Adipocyte (in vitro differentiated cells): ENCODE data around the gene CISTR.

Experiments used
- DNase-seq: peaks from one replicate; pipeline ENCODE4 v3.0.0-alpha.2; 2015; ENCODE audit warnings: low read depth
- H3K27me3 ChIP-seq: replicated peaks from 2 replicates; pipeline ENCODE4 v1.7.0; 2013; ENCODE audit warnings: mild to moderate bottlenecking, low read length, moderate library complexity; ENCODE audit not compliant: control insufficient read depth, insufficient read depth
- H3K36me3 ChIP-seq: 2 replicates; pipeline ENCODE4 v1.7.0; 2013; ENCODE audit warnings: low read length, mild to moderate bottlenecking, moderate library complexity; ENCODE audit not compliant: control insufficient read depth, insufficient read depth, severe bottlenecking
- H3K4me1 ChIP-seq: 2 replicates; pipeline ENCODE4 v1.7.0; 2013; ENCODE audit warnings: mild to moderate bottlenecking, low read length, moderate library complexity; ENCODE audit not compliant: control insufficient read depth, insufficient read depth
- H3K4me3 ChIP-seq: 2 replicates; pipeline ENCODE4 v1.7.0; 2013; ENCODE audit warnings: mild to moderate bottlenecking, low read length, moderate library complexity
- H3K9ac ChIP-seq: 2 replicates; pipeline ENCODE4 v1.7.0; 2013; ENCODE audit warnings: mild to moderate bottlenecking, low read length, moderate library complexity
- H3K9me3 ChIP-seq: 2 replicates; pipeline ENCODE4 v1.7.0; 2013; ENCODE audit warnings: mild to moderate bottlenecking, low read length, moderate library complexity; ENCODE audit not compliant: control insufficient read depth

CISTR gene

DNA sequence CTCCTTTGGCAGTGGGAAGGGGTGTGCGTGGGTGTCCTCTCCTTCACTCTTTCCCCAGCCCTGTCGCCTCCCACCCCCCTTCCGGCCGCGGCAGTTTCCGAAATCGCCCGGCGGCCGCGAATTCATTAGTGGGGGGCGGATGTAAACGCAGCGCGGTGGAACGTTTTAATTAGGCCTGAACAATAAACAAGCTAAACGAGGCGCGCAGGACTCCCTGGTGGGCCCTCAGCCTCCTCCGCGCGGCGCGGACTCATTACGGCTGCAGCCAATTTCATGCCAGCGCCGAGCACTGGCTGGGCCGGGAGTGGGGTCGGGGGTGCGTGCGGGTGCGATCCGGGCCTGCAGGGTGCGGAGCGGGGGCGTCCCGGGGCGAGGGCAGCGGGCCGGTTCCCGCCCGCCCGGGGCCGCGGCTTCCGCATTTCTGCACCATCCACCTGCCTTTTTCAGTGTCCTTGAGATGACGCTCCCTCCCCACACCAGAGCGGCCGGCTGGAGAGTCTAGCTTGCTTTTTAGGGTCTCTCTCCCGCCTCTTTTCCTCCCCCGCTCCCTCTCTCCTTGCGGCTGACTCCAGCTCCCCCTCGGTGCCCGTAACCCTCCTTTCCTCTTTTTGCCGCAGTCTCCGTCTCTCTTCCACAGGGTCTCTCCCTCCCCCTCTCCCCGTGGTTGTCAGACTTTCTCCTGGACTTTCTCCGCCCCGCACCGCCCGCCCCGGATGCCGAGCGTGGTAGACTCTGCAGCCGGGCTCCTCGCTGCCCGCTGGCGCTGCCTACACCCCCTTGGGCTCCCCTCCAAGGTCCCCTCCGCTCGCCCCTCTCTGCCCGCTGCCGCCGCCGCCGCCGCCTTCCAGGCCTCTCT lies at the start of gene CISTR:
Gene CISTR, minus strand, starts transcription at position 644 of the 856 bp plus-strand sequence.
- Histone ChIP-seq H3K4me1 (peaks cover 21% of the 10 kb centered on the region), H3K9me3 (no peaks in the 10 kb centered on the region), H3K9ac (no peak within 1 kb of the TSS), H3K27me3 (peaks cover 66% of the 10 kb centered on the region), H3K4me3 (peak within 1 kb of the TSS; percentile 67), H3K36me3 (no peaks in the 10 kb centered on the region)
- peak; percentile 49 for DNase-seq

- peak; percentile 2 for DNase-seq
- H3K4me1 ChIP-seq: no peaks in the 10 kb centered on the region
- H3K36me3 ChIP-seq: no peaks in the 10 kb centered on the region
- H3K27me3 ChIP-seq: peaks cover 84% of the 10 kb centered on the region
- no peak overlapping the region for H3K4me3 ChIP-seq
- H3K9ac ChIP-seq: no peak overlapping the region
- H3K9me3 ChIP-seq: peaks cover 4% of the 10 kb centered on the region
Measured at GRCh38 chr12:53798575-53798974, 46.8 kb upstream of the CISTR start.

GRCh38 chr12:53795927-53796326 lies 44.1 kb upstream of the CISTR start:
- DNase-seq: no peak
- no peak overlapping the region for H3K4me3 ChIP-seq
- H3K9ac ChIP-seq: no peak overlapping the region
- H3K4me1 ChIP-seq: no peaks in the 10 kb centered on the region
- H3K27me3 ChIP-seq: peaks cover 80% of the 10 kb centered on the region
- H3K36me3 ChIP-seq: no peaks in the 10 kb centered on the region
- peaks cover 4% of the 10 kb centered on the region for H3K9me3 ChIP-seq

DNA sequence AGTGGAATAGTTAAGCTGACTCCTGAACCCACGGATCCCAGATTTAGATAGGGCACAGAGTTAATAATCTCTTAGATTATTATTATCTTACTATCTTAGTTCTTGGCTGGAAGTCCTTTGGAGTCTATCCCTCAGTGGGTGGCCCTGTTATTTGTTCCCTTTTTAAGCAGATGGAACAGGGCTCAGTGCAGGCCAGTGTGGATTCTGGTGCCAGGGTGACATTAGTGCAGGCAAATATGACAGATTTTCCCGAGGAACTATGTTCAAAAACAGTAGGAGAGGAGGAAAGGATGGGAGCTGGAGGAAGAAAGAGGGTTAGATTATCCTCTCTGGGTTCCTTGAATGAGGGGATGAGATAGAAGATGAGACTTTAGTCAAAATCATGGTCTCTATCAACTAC lies 41.4 kb upstream of the CISTR start:
- peaks cover 4% of the 10 kb centered on the region for H3K9me3 ChIP-seq
- peaks cover 63% of the 10 kb centered on the region for H3K27me3 ChIP-seq
- H3K36me3 ChIP-seq: no peaks in the 10 kb centered on the region
- H3K9ac ChIP-seq: no peak overlapping the region
- H3K4me3 ChIP-seq: no peak overlapping the region
- H3K4me1 ChIP-seq: no peaks in the 10 kb centered on the region
- no peak for DNase-seq

DNA sequence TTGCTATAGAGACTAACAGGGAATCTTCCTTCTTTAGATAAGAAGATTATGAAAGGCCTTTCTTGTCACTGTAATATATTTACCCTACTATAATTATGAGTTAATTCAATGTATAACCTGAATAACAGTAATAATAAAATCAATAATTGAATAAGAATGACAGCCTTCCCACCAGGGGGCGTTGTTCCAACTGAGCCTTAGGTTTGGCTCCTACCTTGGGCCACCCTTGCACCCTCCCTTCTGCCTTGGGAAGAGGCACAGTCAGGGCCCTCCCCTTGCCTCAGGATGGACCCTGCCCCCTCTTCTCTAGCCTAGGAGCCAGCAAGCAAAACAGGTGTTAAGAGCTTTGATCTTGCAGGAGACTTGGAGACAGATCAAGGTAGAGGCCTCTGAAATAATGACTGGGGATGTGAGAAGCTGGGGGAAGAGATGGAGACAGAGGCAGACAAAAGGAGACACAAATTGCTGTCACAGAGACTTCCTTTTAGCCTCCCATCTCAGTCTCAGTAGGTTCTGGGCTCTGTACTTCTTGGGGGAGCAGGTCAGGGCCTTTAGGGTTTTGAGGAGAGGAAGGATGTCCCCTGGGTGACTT lies 40.1 kb upstream of the CISTR start:
- no peak overlapping the region for H3K9ac ChIP-seq
- peaks cover 4% of the 10 kb centered on the region for H3K9me3 ChIP-seq
- H3K27me3 ChIP-seq: peaks cover 60% of the 10 kb centered on the region
- peak; percentile 16 for DNase-seq
- no peaks in the 10 kb centered on the region for H3K4me1 ChIP-seq
- no peak overlapping the region for H3K4me3 ChIP-seq
- no peaks in the 10 kb centered on the region for H3K36me3 ChIP-seq

- Histone ChIP-seq H3K9ac (no peak overlapping the region), H3K27me3 (peaks cover 38% of the 10 kb centered on the region)
Measured at GRCh38 chr12:53789570-53789969, 37.8 kb upstream of the CISTR start.

GRCh38 chr12:53788892-53789291 lies 37.1 kb upstream of the CISTR start:
- Histone ChIP-seq H3K27me3 (peaks cover 33% of the 10 kb centered on the region), H3K9me3 (no peaks in the 10 kb centered on the region), H3K9ac (no peak overlapping the region), H3K4me3 (no peak overlapping the region), H3K36me3 (no peaks in the 10 kb centered on the region), H3K4me1 (no peaks in the 10 kb centered on the region)
- no peak for DNase-seq

More at GRCh38 chr12:53789570-53789969, 37.8 kb upstream of the CISTR start:
- H3K4me3 ChIP-seq: no peak overlapping the region
- no peak for DNase-seq
- H3K4me1 ChIP-seq: no peaks in the 10 kb centered on the region
- no peaks in the 10 kb centered on the region for H3K36me3 ChIP-seq
- no peaks in the 10 kb centered on the region for H3K9me3 ChIP-seq

- H3K4me1 ChIP-seq: no peaks in the 10 kb centered on the region
- peaks cover 36% of the 10 kb centered on the region for H3K27me3 ChIP-seq
- H3K4me3 ChIP-seq: no peak overlapping the region
- no peaks in the 10 kb centered on the region for H3K36me3 ChIP-seq
- no peak for DNase-seq
- peaks cover 4% of the 10 kb centered on the region for H3K9me3 ChIP-seq
- no peak overlapping the region for H3K9ac ChIP-seq
Measured at GRCh38 chr12:53786411-53786810, 34.6 kb upstream of the CISTR start.

DNA sequence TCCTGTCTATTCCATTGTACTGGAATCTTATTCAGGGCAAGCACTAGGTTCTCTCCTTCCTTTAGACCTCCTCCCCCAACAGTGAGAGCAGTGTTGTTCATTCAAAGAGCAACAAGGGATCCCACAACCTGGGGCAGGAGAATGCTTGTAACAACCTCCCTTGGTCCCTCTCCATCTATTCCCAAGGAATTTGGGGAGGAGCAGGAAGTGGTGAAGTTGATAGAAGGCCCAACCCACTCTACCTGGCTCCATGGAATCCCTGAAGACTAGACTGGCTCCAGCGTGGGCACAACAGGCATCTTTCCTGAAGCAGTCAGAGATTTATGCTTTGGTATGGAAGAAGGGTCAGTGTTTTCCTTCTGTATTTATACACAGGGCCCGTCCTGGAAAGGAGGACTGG lies 33.4 kb upstream of the CISTR start:
- H3K9me3 ChIP-seq: peaks cover 4% of the 10 kb centered on the region
- H3K4me3 ChIP-seq: no peak overlapping the region
- H3K9ac ChIP-seq: no peak overlapping the region
- no peaks in the 10 kb centered on the region for H3K36me3 ChIP-seq
- H3K4me1 ChIP-seq: no peaks in the 10 kb centered on the region
- H3K27me3 ChIP-seq: peaks cover 48% of the 10 kb centered on the region
- no peak for DNase-seq

- Histone ChIP-seq H3K27me3 (peaks cover 44% of the 10 kb centered on the region), H3K4me1 (peaks cover 16% of the 10 kb centered on the region), H3K9ac (no peak overlapping the region), H3K36me3 (no peaks in the 10 kb centered on the region), H3K4me3 (no peak overlapping the region), H3K9me3 (peaks cover 4% of the 10 kb centered on the region)
- no peak for DNase-seq
Measured at GRCh38 chr12:53782093-53782703, 30.4 kb upstream of the CISTR start.

DNA sequence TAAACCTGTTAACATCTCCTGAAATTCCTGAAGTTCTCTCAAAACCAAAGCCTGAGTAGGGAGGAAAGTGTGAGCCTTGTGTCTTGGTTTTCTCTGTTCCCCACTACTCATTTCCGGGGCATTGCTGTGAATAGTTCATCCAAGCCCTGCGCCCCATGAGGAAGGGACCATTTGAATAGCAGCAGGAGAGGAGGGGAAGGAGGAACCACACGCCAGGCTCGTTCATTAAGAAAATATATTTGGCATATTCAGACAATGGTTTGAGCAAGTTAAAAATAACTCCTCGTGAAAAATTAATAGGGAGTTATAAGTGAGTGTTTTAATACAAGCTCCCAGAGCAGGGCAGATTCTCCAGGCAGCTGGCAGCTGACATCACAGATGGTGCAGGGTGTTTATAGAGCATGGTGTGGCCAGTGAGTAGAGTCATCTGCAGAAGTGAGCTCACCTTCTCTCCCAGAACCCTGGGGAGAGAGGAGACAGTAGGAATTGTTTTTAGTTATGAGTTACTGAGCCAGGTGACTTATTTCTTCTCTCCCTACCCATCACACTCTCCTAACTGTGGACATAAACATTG lies 29.5 kb upstream of the CISTR start:
- DNase-seq: no peak
- H3K4me3 ChIP-seq: no peak overlapping the region
- H3K9ac ChIP-seq: no peak overlapping the region
- peaks cover 25% of the 10 kb centered on the region for H3K4me1 ChIP-seq
- H3K9me3 ChIP-seq: peaks cover 4% of the 10 kb centered on the region
- H3K27me3 ChIP-seq: peaks cover 40% of the 10 kb centered on the region
- H3K36me3 ChIP-seq: no peaks in the 10 kb centered on the region
